ENCODE measurements around the gene RANBP2.
"Not testable (repeated sequence)": the region's sequence is repeated elsewhere in the genome, so short reads cannot be mapped to it uniquely, and the experiment has no call there.

Gene RANBP2

GRCh38 chr2:108719149-108720044 is at the start of gene RANBP2:
Gene RANBP2, plus strand, starts transcription at chr2:108719482. Its CDS starts 125 bp downstream, at chr2:108719607.
- DNase-seq (ENCODE audit: low spot score): peak; percentile 92

GRCh38 chr2:108670282-108670681 is 49.0 kb upstream of the RANBP2 start:
- not testable (repeated sequence) for DNase-seq (ENCODE audit: low spot score)

GRCh38 chr2:108672200-108672805 is 47.0 kb upstream of the RANBP2 start:
- not testable (repeated sequence) for DNase-seq (ENCODE audit: low spot score)

- not testable (repeated sequence) for DNase-seq (ENCODE audit: low spot score)
These were observed 42.8 kb upstream of the RANBP2 start for GRCh38 chr2:108676522-108676921.

GRCh38 chr2:108677239-108677744 is 42.0 kb upstream of the RANBP2 start:
- DNase-seq (ENCODE audit: low spot score): not testable (repeated sequence)

GRCh38 chr2:108678198-108678651 is 41.1 kb upstream of the RANBP2 start:
- not testable (repeated sequence) for DNase-seq (ENCODE audit: low spot score)

GRCh38 chr2:108680805-108681204 is 38.5 kb upstream of the RANBP2 start:
- DNase-seq (ENCODE audit: low spot score): not testable (repeated sequence)

GRCh38 chr2:108688818-108689756 is 30.2 kb upstream of the RANBP2 start:
- not testable (repeated sequence) for DNase-seq (ENCODE audit: low spot score)

GRCh38 chr2:108690001-108690400 is 29.3 kb upstream of the RANBP2 start:
- DNase-seq (ENCODE audit: low spot score): not testable (repeated sequence)

GRCh38 chr2:108691447-108691846 is 27.8 kb upstream of the RANBP2 start:
- DNase-seq (ENCODE audit: low spot score): no peak

- DNase-seq (ENCODE audit: low spot score): no peak
These were observed 18.1 kb upstream of the RANBP2 start for GRCh38 chr2:108701208-108701607.

GRCh38 chr2:108701806-108702205 is 17.5 kb upstream of the RANBP2 start:
- DNase-seq (ENCODE audit: low spot score): no peak

GRCh38 chr2:108704871-108705270 is 14.4 kb upstream of the RANBP2 start:
- DNase-seq (ENCODE audit: low spot score): no peak

- no peak for DNase-seq (ENCODE audit: low spot score)
These were observed 12.0 kb upstream of the RANBP2 start for GRCh38 chr2:108707300-108707699.

GRCh38 chr2:108716971-108717370 is 2.3 kb upstream of the RANBP2 start:
- not testable (repeated sequence) for DNase-seq (ENCODE audit: low spot score)

- not testable (repeated sequence) for DNase-seq (ENCODE audit: low spot score)
These were observed 6.8 kb downstream of the RANBP2 start for GRCh38 chr2:108726048-108726447.

- DNase-seq (ENCODE audit: low spot score): not testable (repeated sequence)
These were observed 15.4 kb downstream of the RANBP2 start for GRCh38 chr2:108734656-108735055.

GRCh38 chr2:108757973-108758372 is 38.7 kb downstream of the RANBP2 start:
- DNase-seq (ENCODE audit: low spot score): not testable (repeated sequence)

GRCh38 chr2:108762618-108763017 is 43.3 kb downstream of the RANBP2 start:
- not testable (repeated sequence) for DNase-seq (ENCODE audit: low spot score)

- not testable (repeated sequence) for DNase-seq (ENCODE audit: low spot score)
These were observed 47.4 kb downstream of the RANBP2 start for GRCh38 chr2:108766671-108767070.

GRCh38 chr2:108767859-108768258 is 48.6 kb downstream of the RANBP2 start:
- not testable (repeated sequence) for DNase-seq (ENCODE audit: low spot score)

GRCh38 chr2:108776475-108776874 is 57.2 kb downstream of the RANBP2 start:
- no peak for DNase-seq (ENCODE audit: low spot score)

All from globus pallidus (tissue), 1 donor.